ENCODE data around the gene PTGIR. TPM values are rescaled to one million over a fixed set of nuclear protein-coding genes. Genes with fewer than 3 reads are reported as not detected.

PTGIR gene
- total and polyA plus RNA-seq, 10 of the 15 experiments (the other 5 are each of a cell fraction or from before 2014, with no cell fraction given) = 0.34 to 29.1 (median 9.9) TPM

- no peak for TF ChIP-seq ETV6 (conservative IDR thresholded peaks at IDR 0.05 in 1 of 2, IDR thresholded peaks at IDR 0.05 in 1 of 2; ENCODE audit: borderline replicate concordance in 1 of 2, low read depth in 1 of 2)
- TF ChIP-seq NBN (IDR thresholded peaks at IDR 0.05) = no peak
- no peak for TF ChIP-seq ZBED1 (IDR thresholded peaks at IDR 0.05; ENCODE audit: borderline replicate concordance)
- no peak for TF ChIP-seq SMAD1 (IDR thresholded peaks at IDR 0.05; ENCODE audit: low read depth, partially characterized antibody)
- TF ChIP-seq LARP7 (IDR thresholded peaks at IDR 0.05) = no peak
- no peak for TF ChIP-seq RELA (IDR thresholded peaks at IDR 0.05; ENCODE audit: borderline replicate concordance, partially characterized antibody)
- no peak for TF ChIP-seq CBX5 (IDR thresholded peaks at IDR 0.05; ENCODE audit: low read depth)
- TF ChIP-seq YY1 (IDR thresholded peaks at IDR 0.05; ENCODE audit: low read depth, low read length) = no peak
- TF ChIP-seq SUZ12 (IDR thresholded peaks at IDR 0.05; ENCODE audit: unreplicated experiment) = no peak
- ATAC-seq (no peak), FAIRE-seq (no peak), DNase-seq (ENCODE audit: low read depth, low spot score) (no peak)
- H3K4me1 ChIP-seq (ENCODE audit: control insufficient read depth, insufficient read depth, low read length) = peaks cover 5% of the 10 kb centered on the region
- no peaks in the 10 kb centered on the region for H3K79me2 ChIP-seq (ENCODE audit: control insufficient read depth, insufficient read depth, low read length)
- 19% methylated on average over 3 of the region's 3 CpGs for WGBS (ENCODE audit: insufficient coverage, insufficient replicate concordance, low lambda C conversion rate, missing lambda C conversion rate)
- H4K20me1 ChIP-seq (ENCODE audit: control insufficient read depth, insufficient read depth) = no peaks in the 10 kb centered on the region
- no peak overlapping the region for H3K4me3 ChIP-seq
- no peaks in the 10 kb centered on the region for H3K36me3 ChIP-seq (ENCODE audit: control insufficient read depth in 2 of 2, insufficient read depth in 2 of 2, low read length in 1 of 2)
- no peaks in the 10 kb centered on the region for H3K27me3 ChIP-seq (replicated peaks in 1 of 2; ENCODE audit: control insufficient read depth in 2 of 2, insufficient read depth in 2 of 2, low read length in 1 of 2)
- CTCF ChIA-PET = interaction anchor here (0.5 to 2.2 kb wide), 7 partner anchors 12 to 110 kb away, joined by 3 to 7 read pairs (median 3); no protein-coding TSS in a partner anchor
- intact Hi-C loops (cut with micrococcal nuclease; ENCODE audit: unreplicated experiment) = no loop called here
- no TSS peak for BruUV-seq (replicated peaks)
- H3K9ac ChIP-seq (ENCODE audit: control insufficient read depth, insufficient read depth, low read length) = no peak overlapping the region
- POLR2A ChIA-PET = no interaction called here
- H3K4me2 ChIP-seq (ENCODE audit: control insufficient read depth, insufficient read depth) = no peak overlapping the region
- no peaks in the 10 kb centered on the region; the same call in 2 of the 3 replicates for H3K9me3 ChIP-seq (replicated peaks; ENCODE audit: control insufficient read depth, insufficient read depth, low read length)
- H2AFZ ChIP-seq (ENCODE audit: control insufficient read depth, low read depth, low read length) = no peak overlapping the region
- H3K27ac ChIP-seq (ENCODE audit: control insufficient read depth, insufficient read depth) = no peak overlapping the region
- in situ Hi-C loops (cut with MboI) = no loop called here
- RAD21 ChIA-PET (ENCODE audit: unreplicated experiment) = interaction anchor here (4.5 kb wide), 1 partner anchor 17 kb away, joined by 22 read pairs; the partner anchor contains the start of gene DACT3
- SMC1A ChIA-PET (ENCODE audit: uncharacterized antibody, unreplicated experiment) = interaction anchor here (0.8 to 4.5 kb wide), 2 partner anchors 17 to 28 kb away, joined by 3 to 22 read pairs; partner anchors contain the start of gene DACT3
Measured at GRCh38 chr19:46644720-46645119, 19.8 kb upstream of the PTGIR start.

Data from GM12878 (cell line).